ENCODE results near the gene KIF6.
"Not testable (repeated sequence)": the region's sequence is repeated elsewhere in the genome, so short reads cannot be mapped to it uniquely, and the experiment has no call there.

Gene KIF6

DNA sequence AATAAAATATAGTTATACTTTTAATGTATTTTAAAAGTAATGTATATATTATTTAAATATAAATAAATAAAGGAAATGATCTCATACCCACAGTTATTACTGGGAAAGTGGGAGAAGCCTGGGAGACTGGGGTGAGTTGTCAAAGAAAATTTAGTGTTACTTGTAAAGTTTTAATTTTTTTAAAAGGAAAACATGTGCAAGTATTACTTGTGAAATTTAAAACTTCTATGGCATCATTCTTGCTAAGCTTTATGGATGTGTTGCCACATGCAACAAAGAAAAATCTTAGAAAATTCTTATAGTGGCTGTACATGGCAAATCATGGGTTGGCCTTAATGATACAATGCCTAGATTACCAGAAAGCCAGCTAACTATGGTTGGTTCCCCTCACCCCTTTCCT, 208.7 kb downstream of the KIF6 start:
- no peaks in the 10 kb centered on the region for H3K9me3 ChIP-seq (ENCODE audit: insufficient read depth, low read depth, low read length)
- H2AFZ ChIP-seq (ENCODE audit: low read length), result no peak overlapping the region
- H3K9ac ChIP-seq (ENCODE audit: low read depth, low read length, poor library complexity, severe bottlenecking), result no peak overlapping the region
- no peak overlapping the region for H3K4me2 ChIP-seq (ENCODE audit: low read depth, low read length, poor library complexity, severe bottlenecking)
- no peaks in the 10 kb centered on the region for H3K4me1 ChIP-seq (ENCODE audit: insufficient read depth, low read length, poor library complexity, severe bottlenecking)
- no peaks in the 10 kb centered on the region for H4K20me1 ChIP-seq (ENCODE audit: insufficient read depth, low read length, poor library complexity, severe bottlenecking)
- no peak overlapping the region for H3K4me3 ChIP-seq (ENCODE audit: low read length, poor library complexity, severe bottlenecking)
- no peaks in the 10 kb centered on the region for H3K9me2 ChIP-seq (replicated peaks; ENCODE audit: low read depth, low read length)
- H3K27me3 ChIP-seq (ENCODE audit: insufficient read depth, low read length, poor library complexity, severe bottlenecking), result no peaks in the 10 kb centered on the region
- no peaks in the 10 kb centered on the region for H3K36me3 ChIP-seq (ENCODE audit: insufficient read depth, low read length)
- TF ChIP-seq EZH2phosphoT487 (IDR thresholded peaks at IDR 0.05; ENCODE audit: borderline replicate concordance), result no peak
- TF ChIP-seq, protein P1, sequence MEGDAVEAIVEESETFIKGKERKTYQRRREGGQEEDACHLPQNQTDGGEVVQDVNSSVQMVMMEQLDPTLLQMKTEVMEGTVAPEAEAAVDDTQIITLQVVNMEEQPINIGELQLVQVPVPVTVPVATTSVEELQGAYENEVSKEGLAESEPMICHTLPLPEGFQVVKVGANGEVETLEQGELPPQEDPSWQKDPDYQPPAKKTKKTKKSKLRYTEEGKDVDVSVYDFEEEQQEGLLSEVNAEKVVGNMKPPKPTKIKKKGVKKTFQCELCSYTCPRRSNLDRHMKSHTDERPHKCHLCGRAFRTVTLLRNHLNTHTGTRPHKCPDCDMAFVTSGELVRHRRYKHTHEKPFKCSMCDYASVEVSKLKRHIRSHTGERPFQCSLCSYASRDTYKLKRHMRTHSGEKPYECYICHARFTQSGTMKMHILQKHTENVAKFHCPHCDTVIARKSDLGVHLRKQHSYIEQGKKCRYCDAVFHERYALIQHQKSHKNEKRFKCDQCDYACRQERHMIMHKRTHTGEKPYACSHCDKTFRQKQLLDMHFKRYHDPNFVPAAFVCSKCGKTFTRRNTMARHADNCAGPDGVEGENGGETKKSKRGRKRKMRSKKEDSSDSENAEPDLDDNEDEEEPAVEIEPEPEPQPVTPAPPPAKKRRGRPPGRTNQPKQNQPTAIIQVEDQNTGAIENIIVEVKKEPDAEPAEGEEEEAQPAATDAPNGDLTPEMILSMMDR (conservative IDR thresholded peaks at IDR 0.05; ENCODE audit: low read length), result no peak
- H3K79me2 ChIP-seq (ENCODE audit: insufficient read depth, low read length), result no peaks in the 10 kb centered on the region
- no peaks in the 10 kb centered on the region for H3F3A ChIP-seq (ENCODE audit: low read depth)

GRCh38 chr6:39515471-39515870, 209.7 kb downstream of the KIF6 start:
- no peak overlapping the region for H3K9ac ChIP-seq (ENCODE audit: low read depth, low read length, poor library complexity, severe bottlenecking)
- TF ChIP-seq, protein P1 (conservative IDR thresholded peaks at IDR 0.05; ENCODE audit: low read length), result no peak
- no peak for TF ChIP-seq EZH2phosphoT487 (IDR thresholded peaks at IDR 0.05; ENCODE audit: borderline replicate concordance)

GRCh38 chr6:39515006-39515405, 210.2 kb downstream of the KIF6 start:
- no peak for TF ChIP-seq EZH2phosphoT487 (IDR thresholded peaks at IDR 0.05; ENCODE audit: borderline replicate concordance)
- TF ChIP-seq, protein P1 (conservative IDR thresholded peaks at IDR 0.05; ENCODE audit: low read length), result no peak
- Histone ChIP-seq H3K4me2 (ENCODE audit: low read depth, low read length, poor library complexity, severe bottlenecking) (no peak overlapping the region), H3K79me2 (ENCODE audit: insufficient read depth, low read length) (no peaks in the 10 kb centered on the region), H4K20me1 (ENCODE audit: insufficient read depth, low read length, poor library complexity, severe bottlenecking) (no peaks in the 10 kb centered on the region), H3K36me3 (ENCODE audit: insufficient read depth, low read length) (no peaks in the 10 kb centered on the region), H3F3A (ENCODE audit: low read depth) (no peaks in the 10 kb centered on the region), H3K9me2 (replicated peaks; ENCODE audit: low read depth, low read length) (no peaks in the 10 kb centered on the region), H3K27me3 (ENCODE audit: insufficient read depth, low read length, poor library complexity, severe bottlenecking) (no peaks in the 10 kb centered on the region), H3K9me3 (ENCODE audit: insufficient read depth, low read depth, low read length) (no peaks in the 10 kb centered on the region), H3K4me3 (ENCODE audit: low read length, poor library complexity, severe bottlenecking) (no peak overlapping the region), H3K4me1 (ENCODE audit: insufficient read depth, low read length, poor library complexity, severe bottlenecking) (no peaks in the 10 kb centered on the region), H3K9ac (ENCODE audit: low read depth, low read length, poor library complexity, severe bottlenecking) (no peak overlapping the region), H2AFZ (ENCODE audit: low read length) (no peak overlapping the region)

More at GRCh38 chr6:39515471-39515870, 209.7 kb downstream of the KIF6 start:
- Histone ChIP-seq H3K9me2 (replicated peaks; ENCODE audit: low read depth, low read length) (no peaks in the 10 kb centered on the region), H3K4me3 (ENCODE audit: low read length, poor library complexity, severe bottlenecking) (no peak overlapping the region), H3K36me3 (ENCODE audit: insufficient read depth, low read length) (no peaks in the 10 kb centered on the region), H3K4me1 (ENCODE audit: insufficient read depth, low read length, poor library complexity, severe bottlenecking) (no peaks in the 10 kb centered on the region), H2AFZ (ENCODE audit: low read length) (no peak overlapping the region), H3K9me3 (ENCODE audit: insufficient read depth, low read depth, low read length) (no peaks in the 10 kb centered on the region), H3F3A (ENCODE audit: low read depth) (no peaks in the 10 kb centered on the region), H3K4me2 (ENCODE audit: low read depth, low read length, poor library complexity, severe bottlenecking) (no peak overlapping the region), H4K20me1 (ENCODE audit: insufficient read depth, low read length, poor library complexity, severe bottlenecking) (no peaks in the 10 kb centered on the region), H3K79me2 (ENCODE audit: insufficient read depth, low read length) (no peaks in the 10 kb centered on the region), H3K27me3 (ENCODE audit: insufficient read depth, low read length, poor library complexity, severe bottlenecking) (no peaks in the 10 kb centered on the region)

GRCh38 chr6:39509831-39510230, 215.4 kb downstream of the KIF6 start:
- not testable (repeated sequence) for H3K36me3 ChIP-seq (ENCODE audit: insufficient read depth, low read length); H3K4me2 ChIP-seq (ENCODE audit: low read depth, low read length, poor library complexity, severe bottlenecking); H3F3A ChIP-seq (ENCODE audit: low read depth); H3K27me3 ChIP-seq (ENCODE audit: insufficient read depth, low read length, poor library complexity, severe bottlenecking); H2AFZ ChIP-seq (ENCODE audit: low read length); H3K9me2 ChIP-seq (replicated peaks; ENCODE audit: low read depth, low read length); H3K4me3 ChIP-seq (ENCODE audit: low read length, poor library complexity, severe bottlenecking); H3K79me2 ChIP-seq (ENCODE audit: insufficient read depth, low read length); H3K4me1 ChIP-seq (ENCODE audit: insufficient read depth, low read length, poor library complexity, severe bottlenecking); H3K9ac ChIP-seq (ENCODE audit: low read depth, low read length, poor library complexity, severe bottlenecking); H3K9me3 ChIP-seq (ENCODE audit: insufficient read depth, low read depth, low read length); H4K20me1 ChIP-seq (ENCODE audit: insufficient read depth, low read length, poor library complexity, severe bottlenecking)

All from Loucy (cell line).